DND-41 (cell line): ENCODE data around the gene EPS8L2.

Source experiments
- ATAC-seq: fragments of 200-7000 bp; cut with Tn5 transposase; 3 replicates; pipeline ENCODE4 v1.9.1; 2021; ENCODE audit warnings: low read depth; ENCODE audit not compliant: insufficient read depth
- DNase-seq: peaks from one replicate; pipeline ENCODE4 v3.0.0-alpha.2; 2020
- H2AFZ ChIP-seq: 2 replicates; pipeline ENCODE4 v1.6.0; 2012; ENCODE audit warnings: low read depth, low read length
- H3K27ac ChIP-seq: 2 replicates; pipeline ENCODE4 v1.5.1; 2012; ENCODE audit warnings: low read length, inconsistent platforms
- H3K27me3 ChIP-seq: fragments of 200-600 bp; sonication (generic); 2 replicates; pipeline ENCODE4 v1.6.0; 2012; ENCODE audit warnings: low read length, mild to moderate bottlenecking, inconsistent platforms; ENCODE audit not compliant: insufficient read depth, poor library complexity
- H3K36me3 ChIP-seq: 2 replicates; pipeline ENCODE4 v1.5.1; 2012; ENCODE audit warnings: low read length, inconsistent platforms; ENCODE audit not compliant: insufficient read depth
- H3K4me1 ChIP-seq: 2 replicates; pipeline ENCODE4 v1.5.1; 2012; ENCODE audit warnings: mild to moderate bottlenecking, low read length; ENCODE audit not compliant: insufficient read depth
- H3K4me2 ChIP-seq: 2 replicates; pipeline ENCODE4 v1.6.0; 2012; ENCODE audit warnings: mild to moderate bottlenecking, moderate library complexity, low read length, inconsistent platforms; ENCODE audit not compliant: insufficient read depth
- H3K4me3 ChIP-seq, 2 experiments: fragments of 200-600 bp in 1 of 2; shearing (Covaris generic) in 1 of 2; 2 replicates each; pipeline ENCODE4 v1.5.1; 2012 to 2016; ENCODE audit warnings: inconsistent platforms in 2 of 2, low read length in 2 of 2, mild to moderate bottlenecking in 2 of 2, low read depth in 1 of 2, moderate library complexity in 1 of 2
- H3K79me2 ChIP-seq: 2 replicates; pipeline ENCODE4 v1.6.0; 2012; ENCODE audit warnings: low read length, inconsistent platforms; ENCODE audit not compliant: insufficient read depth
- H3K9ac ChIP-seq: 2 replicates; pipeline ENCODE4 v1.6.0; 2012; ENCODE audit warnings: low read depth, mild to moderate bottlenecking, inconsistent platforms, low read length, moderate library complexity
- H3K9me3 ChIP-seq: 2 replicates; pipeline ENCODE4 v1.5.1; 2012; ENCODE audit warnings: low read length, moderate library complexity, mild to moderate bottlenecking, inconsistent platforms; ENCODE audit not compliant: insufficient read depth, severe bottlenecking
- H4K20me1 ChIP-seq: 2 replicates; pipeline ENCODE4 v1.6.0; 2012; ENCODE audit warnings: low read length; ENCODE audit not compliant: insufficient read depth
- CTCF ChIP-seq: IDR thresholded peaks from 2 replicates; pipeline ENCODE4 v1.5.1; 2012; ENCODE audit warnings: borderline replicate concordance, low read length, moderate library complexity, mild to moderate bottlenecking; ENCODE audit not compliant: poor library complexity, severe bottlenecking; ENCODE audit errors: extremely low read depth
- EZH2 ChIP-seq: IDR thresholded peaks from 3 replicates; pipeline ENCODE4 v1.6.1; 2012; ENCODE audit warnings: borderline replicate concordance, low read depth, mild to moderate bottlenecking, moderate library complexity, low read length, inconsistent platforms; ENCODE audit not compliant: severe bottlenecking

Gene EPS8L2

DNA sequence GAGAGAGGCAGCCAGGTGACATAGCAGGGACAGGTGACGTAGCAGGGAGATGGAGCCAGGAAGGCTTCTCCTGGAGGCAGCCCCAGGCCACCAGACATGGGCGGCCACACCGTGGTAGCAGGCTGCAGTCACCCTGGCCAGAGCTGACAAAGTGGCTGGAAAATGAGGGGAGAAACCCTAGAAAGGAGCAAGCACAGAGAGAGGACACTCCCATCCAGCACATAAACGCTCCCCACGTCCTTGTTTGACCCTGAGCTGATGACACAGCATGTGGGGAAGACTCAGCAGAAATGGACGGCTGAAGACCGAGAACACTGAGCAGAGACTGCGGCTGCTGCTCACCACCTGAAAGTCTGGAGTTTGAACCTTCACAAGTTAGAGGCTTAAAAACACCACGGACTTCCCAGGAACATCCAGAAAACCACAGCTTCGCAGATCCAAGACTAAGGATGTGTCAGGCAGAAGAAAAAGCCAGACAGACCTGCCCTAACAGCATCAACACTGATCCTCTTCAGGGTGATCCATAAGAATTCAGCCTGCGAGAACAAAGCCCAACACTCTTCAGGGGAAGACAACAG, 40.2 kb upstream of the EPS8L2 start:
- TF ChIP-seq EZH2 (no peak), CTCF (no peak)
- H3K4me1 ChIP-seq, result no peaks in the 10 kb centered on the region
- ATAC-seq (no peak), DNase-seq (no peak)
- peaks cover 22% of the 10 kb centered on the region for H4K20me1 ChIP-seq
- H3K4me3 ChIP-seq, result no peak overlapping the region
- H3K79me2 ChIP-seq, result peaks cover 20% of the 10 kb centered on the region
- H3K27ac ChIP-seq, result no peak overlapping the region
- H3K9me3 ChIP-seq, result no peaks in the 10 kb centered on the region
- no peaks in the 10 kb centered on the region for H3K27me3 ChIP-seq
- no peak overlapping the region for H3K4me2 ChIP-seq
- no peak overlapping the region for H2AFZ ChIP-seq
- peaks cover 66% of the 10 kb centered on the region for H3K36me3 ChIP-seq
- H3K9ac ChIP-seq, result no peak overlapping the region

- Histone ChIP-seq H3K27ac (no peak overlapping the region), H3K36me3 (peaks cover 68% of the 10 kb centered on the region), H3K4me1 (no peaks in the 10 kb centered on the region), H3K4me3 (no peak overlapping the region), H3K9ac (no peak overlapping the region), H3K79me2 (no peaks in the 10 kb centered on the region; the same call in 1 of the 2 replicates), H3K4me2 (no peak overlapping the region), H2AFZ (no peak overlapping the region), H3K27me3 (no peaks in the 10 kb centered on the region), H4K20me1 (peaks cover 3% of the 10 kb centered on the region; the same call in 1 of the 2 replicates), H3K9me3 (no peaks in the 10 kb centered on the region)
- DNase-seq (no peak), ATAC-seq (no peak)
- no peak for TF ChIP-seq CTCF
- no peak for TF ChIP-seq EZH2
Measured at GRCh38 chr11:673866-674265, 32.2 kb upstream of the EPS8L2 start.

DNA sequence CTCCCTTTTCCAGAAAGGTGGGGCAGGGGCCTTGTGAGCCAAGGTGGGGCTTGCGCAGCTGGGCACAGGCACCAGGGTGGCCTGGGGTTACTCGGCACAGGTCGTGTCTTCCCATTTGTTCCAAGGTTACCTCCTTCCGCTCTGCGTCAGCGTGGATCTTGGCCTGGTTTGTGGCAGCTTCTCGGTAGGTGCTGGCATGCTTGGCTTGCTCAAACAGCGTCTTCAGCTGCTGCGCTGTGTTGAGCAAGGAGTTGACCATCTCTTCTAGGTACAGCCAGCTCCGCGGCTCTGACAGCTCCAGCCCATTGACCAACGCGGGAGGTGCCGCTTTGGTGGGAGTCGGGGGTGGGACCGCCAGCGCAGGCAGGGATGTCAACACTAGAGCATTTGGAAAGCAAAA, 31.6 kb upstream of the EPS8L2 start:
- Histone ChIP-seq H3K4me3 (no peak overlapping the region), H3K4me2 (no peak overlapping the region), H3K27me3 (no peaks in the 10 kb centered on the region), H4K20me1 (peaks cover 3% of the 10 kb centered on the region; the same call in 1 of the 2 replicates), H3K9ac (no peak overlapping the region), H3K79me2 (no peaks in the 10 kb centered on the region; the same call in 1 of the 2 replicates), H3K9me3 (no peaks in the 10 kb centered on the region), H3K27ac (no peak overlapping the region), H2AFZ (no peak overlapping the region), H3K36me3 (peaks cover 67% of the 10 kb centered on the region), H3K4me1 (no peaks in the 10 kb centered on the region)
- no peak for ATAC-seq
- TF ChIP-seq EZH2 (no peak), CTCF (no peak)
- no peak for DNase-seq

- Histone ChIP-seq H3K4me2 (no peak overlapping the region), H3K9ac (no peak overlapping the region), H3K9me3 (no peaks in the 10 kb centered on the region), H3K27ac (no peak overlapping the region), H3K27me3 (no peaks in the 10 kb centered on the region), H3K4me1 (no peaks in the 10 kb centered on the region), H3K79me2 (no peaks in the 10 kb centered on the region), H4K20me1 (peaks cover 7% of the 10 kb centered on the region; the same call in 1 of the 2 replicates), H2AFZ (no peak overlapping the region), H3K4me3 (no peak overlapping the region), H3K36me3 (peaks cover 78% of the 10 kb centered on the region)
- no peak for DNase-seq
- no peak for ATAC-seq
- TF ChIP-seq EZH2 (no peak), CTCF (no peak)
Measured at GRCh38 chr11:678297-678696, 27.7 kb upstream of the EPS8L2 start.
